Hematopoietic multipotent progenitor cell treated with erythropoietin and hydrocortisone succinate and interleukin-3 and kit ligand, for 8 days (in vitro differentiated cells): ENCODE data around the gene ARAF.
A peak's percentile ranks its signal among the peaks of the same experiment; 100 is the strongest.

ENCODE experiments used
- DNase-seq: peaks from one replicate; pipeline ENCODE4 v3.0.0-alpha.2; 2015

Gene ARAF

GRCh38 chrX:47564438-47565085 is 3.6 kb downstream of the ARAF start:
- peak; percentile 6 for DNase-seq

DNA sequence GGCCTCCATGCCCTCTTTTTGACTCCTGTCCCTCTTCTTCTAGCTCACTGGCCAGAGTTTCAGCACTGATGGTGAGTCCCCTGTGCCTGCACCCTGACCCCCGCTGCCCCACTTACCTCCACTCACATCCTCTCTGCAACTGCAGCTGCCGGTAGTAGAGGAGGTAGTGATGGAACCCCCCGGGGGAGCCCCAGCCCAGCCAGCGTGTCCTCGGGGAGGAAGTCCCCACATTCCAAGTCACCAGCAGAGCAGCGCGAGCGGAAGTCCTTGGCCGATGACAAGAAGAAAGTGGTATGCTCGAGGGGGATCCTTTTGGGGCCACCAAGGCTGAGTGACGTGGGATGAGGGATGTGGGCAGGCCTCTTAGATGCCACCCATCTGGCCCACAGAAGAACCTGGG is 5.8 kb downstream of the ARAF start:
- DNase-seq: no peak

DNA sequence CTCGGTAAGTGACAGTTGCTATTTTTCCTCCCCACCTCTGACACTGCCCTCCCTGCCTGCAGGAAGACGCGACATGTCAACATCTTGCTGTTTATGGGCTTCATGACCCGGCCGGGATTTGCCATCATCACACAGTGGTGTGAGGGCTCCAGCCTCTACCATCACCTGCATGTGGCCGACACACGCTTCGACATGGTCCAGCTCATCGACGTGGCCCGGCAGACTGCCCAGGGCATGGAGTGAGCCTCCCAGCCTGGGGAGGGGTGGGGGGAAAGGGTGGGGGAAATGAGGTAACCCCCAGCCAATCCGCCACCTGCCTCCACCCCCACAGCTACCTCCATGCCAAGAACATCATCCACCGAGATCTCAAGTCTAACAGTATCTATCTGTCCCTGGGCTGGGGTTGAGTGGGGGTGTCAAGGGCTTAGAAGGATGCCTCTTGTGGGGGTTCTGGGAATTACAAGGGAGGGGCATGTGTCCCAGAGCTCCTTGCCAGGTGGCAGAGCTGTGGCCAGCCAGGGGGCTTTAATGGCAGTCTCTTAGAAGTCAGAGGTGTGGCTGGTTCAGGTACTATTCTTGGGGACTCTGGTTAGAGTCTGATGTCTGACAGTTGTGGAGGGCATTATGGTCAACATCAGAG is 7.8 kb downstream of the ARAF start:
- DNase-seq: peak; percentile 48

DNA sequence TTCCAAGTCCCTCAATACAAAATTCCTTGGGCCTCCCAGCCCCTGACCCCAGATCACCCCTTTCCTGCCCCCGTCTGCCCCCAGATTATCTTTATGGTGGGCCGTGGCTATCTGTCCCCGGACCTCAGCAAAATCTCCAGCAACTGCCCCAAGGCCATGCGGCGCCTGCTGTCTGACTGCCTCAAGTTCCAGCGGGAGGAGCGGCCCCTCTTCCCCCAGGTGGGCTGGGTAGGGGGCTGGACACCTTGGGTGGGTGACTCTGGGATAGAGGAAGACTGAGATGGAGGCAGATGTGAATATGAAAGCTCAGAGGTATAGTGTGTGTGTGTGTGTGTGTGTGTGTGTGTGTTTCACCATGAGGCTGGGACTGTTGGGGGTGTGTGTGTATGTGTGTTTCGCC is 9.8 kb downstream of the ARAF start:
- DNase-seq: no peak

DNA sequence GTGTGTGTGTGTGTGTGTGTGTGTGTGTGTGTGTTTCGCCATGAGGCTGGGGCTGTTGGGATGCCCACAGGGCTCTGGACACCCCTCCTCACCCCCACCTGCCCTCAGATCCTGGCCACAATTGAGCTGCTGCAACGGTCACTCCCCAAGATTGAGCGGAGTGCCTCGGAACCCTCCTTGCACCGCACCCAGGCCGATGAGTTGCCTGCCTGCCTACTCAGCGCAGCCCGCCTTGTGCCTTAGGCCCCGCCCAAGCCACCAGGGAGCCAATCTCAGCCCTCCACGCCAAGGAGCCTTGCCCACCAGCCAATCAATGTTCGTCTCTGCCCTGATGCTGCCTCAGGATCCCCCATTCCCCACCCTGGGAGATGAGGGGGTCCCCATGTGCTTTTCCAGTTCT is 10.2 kb downstream of the ARAF start:
- DNase-seq: no peak

DNA sequence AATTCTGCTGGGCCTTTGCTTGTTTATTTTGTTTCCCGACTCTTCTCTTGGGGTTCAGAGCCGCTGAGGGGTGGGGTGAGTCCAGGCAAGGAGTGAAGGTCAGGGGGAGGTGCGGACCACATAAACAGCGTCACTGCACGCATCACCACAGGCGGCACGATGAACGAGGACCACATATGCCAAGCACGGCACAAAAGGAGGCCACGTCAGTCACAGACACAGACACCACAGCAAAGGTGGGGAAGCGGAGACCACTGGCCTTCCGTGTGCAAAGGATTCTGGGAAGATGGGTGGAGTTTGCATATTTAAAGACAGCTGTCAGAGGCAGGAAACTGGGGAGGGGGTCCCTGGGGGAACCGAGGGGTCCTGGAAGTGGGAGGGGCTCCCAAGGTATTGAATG is 10.9 kb downstream of the ARAF start:
- no peak for DNase-seq

DNA sequence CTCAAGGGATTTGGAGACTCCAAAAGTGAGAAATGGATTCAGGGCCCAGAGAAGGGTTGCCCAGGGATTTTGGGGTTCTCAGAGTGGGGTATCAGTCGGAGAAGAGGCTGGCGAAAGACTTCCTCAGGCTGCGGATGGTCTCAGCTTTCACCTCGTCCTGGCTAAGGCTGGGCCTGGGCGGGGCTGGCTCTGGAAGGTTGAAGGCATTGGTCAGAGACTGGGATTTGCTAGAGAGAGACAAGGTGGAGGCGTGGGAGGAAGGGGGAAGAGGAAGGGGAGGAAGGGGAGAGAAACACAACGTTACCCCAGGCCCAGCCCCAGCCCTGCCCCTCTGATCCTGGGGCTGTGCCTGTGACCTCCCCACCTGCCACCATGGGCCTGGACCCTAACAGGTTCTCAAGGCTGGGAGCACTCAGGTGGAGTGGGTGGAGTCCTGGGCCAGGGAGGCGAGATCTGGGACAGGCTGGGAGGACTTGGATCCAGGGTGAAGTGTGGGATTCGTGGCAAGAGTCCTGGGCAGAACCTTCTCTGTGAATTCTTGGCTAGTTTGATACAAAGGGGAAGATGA is 11.9 kb downstream of the ARAF start:
- DNase-seq: no peak

- DNase-seq: no peak
Measured at GRCh38 chrX:47573341-47574075, 12.5 kb downstream of the ARAF start.

GRCh38 chrX:47574076-47574546 is 13.1 kb downstream of the ARAF start:
- no peak for DNase-seq

- peak; percentile 84 for DNase-seq
Measured at GRCh38 chrX:47574547-47575301, 13.7 kb downstream of the ARAF start.

DNA sequence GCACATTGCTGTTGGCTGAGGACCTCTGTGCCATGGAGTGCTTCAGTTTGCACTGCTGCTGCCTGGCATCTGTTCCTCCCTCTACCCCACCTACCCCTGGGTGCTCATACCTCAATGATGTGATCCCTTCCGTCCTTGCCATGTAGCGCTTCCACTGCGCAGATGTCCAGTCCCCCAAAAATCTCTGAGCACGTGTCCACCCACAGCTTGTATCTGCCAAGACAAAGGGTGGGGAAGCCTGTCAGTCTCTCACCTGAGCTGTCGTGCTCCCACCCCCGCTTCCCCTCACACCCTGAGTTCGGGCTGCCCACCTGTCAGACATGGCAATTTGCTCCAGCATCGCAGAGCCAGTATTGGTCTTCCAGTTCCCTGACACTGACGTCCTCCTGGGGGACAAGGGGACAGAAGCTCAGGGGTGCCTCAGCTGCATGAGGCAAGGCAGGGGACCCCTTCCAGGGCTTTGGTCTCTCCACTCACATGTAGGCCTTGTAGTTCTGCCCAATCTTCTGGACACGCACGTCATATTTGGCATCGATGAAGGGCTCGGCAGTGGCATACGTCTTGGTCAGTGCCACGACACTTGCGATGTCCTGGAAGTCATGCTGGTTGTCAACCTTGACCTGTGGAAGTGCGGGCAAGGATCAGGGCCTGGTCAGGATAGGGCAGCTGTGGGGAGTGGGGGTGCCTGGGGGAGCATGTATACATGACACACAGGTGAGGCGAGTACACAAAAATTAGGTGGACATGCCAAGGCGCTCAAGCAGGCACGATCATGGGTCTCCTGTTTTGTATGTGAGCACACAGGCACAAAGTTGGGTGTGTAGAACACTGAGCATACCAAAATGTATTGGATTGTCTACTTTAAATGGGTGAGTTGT is 15.3 kb downstream of the ARAF start:
- DNase-seq: no peak

- no peak for DNase-seq
Measured at GRCh38 chrX:47577424-47577823, 16.4 kb downstream of the ARAF start.

DNA sequence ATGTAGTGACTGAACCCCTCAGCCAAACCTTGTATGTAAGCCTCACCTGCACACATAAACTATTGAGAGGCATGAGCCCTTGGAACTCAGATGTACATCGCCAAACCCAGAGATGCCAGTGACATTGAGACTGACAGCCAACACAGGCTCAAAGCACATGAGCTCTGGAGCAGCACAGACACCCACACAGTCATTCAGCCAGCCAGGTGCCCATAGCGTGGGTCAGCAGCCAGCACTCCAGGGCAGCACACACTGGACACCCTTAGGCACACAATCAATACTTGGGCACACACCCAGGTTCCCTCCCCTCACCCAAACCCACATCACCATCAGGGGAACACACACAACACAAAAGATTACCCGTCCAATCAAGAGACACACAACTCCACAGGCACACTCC is 16.9 kb downstream of the ARAF start:
- DNase-seq: no peak

GRCh38 chrX:47578692-47579091 is 17.7 kb downstream of the ARAF start:
- no peak for DNase-seq

GRCh38 chrX:47579537-47579936 is 18.5 kb downstream of the ARAF start:
- no peak for DNase-seq

GRCh38 chrX:47581731-47582647 is 21.0 kb downstream of the ARAF start, which contains the start of gene TIMP1:
Gene TIMP1, plus strand, starts transcription at chrX:47582436. Its CDS starts 980 bp downstream, at chrX:47583416.
- DNase-seq: peak; percentile 93

DNA sequence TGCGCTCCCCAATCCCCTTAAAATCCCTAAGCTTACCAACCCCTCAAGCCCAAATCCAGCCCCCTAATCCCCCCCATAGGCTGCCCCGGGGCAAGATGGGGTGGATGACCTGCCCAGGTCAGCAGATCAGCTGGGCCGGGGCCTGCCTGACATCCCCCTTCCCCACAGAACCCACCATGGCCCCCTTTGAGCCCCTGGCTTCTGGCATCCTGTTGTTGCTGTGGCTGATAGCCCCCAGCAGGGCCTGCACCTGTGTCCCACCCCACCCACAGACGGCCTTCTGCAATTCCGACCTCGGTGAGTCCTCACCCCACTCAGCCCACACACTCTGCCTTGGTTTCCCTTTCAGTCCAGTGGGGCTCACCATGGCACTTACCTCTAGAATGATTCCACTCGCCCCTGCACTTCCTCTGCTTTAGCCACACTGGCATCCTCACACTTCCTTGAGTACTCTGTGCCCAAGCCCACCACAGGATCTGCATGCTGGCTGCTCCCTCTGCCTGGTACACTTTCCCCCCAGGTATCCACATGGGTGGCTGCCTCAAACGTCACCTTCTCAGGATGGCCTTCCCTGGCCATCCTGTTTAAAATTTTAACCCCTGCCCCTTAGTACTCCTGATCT is 22.3 kb downstream of the ARAF start:
- DNase-seq: no peak

DNA sequence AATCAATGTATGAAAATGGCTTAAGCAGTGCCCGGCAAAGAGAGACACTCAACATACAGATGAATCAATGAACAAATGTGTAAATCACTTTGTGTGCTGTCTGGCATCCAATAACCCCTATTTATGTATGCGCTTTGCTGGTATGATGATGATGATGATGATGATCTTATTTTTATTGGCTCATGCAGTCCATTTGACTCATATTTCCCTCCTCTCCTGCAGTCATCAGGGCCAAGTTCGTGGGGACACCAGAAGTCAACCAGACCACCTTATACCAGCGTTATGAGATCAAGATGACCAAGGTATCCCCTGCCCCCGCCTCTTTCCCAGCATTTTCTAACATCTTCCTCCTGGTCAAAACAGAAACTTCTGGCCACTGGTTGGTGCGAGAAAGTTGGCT is 23.7 kb downstream of the ARAF start:
- no peak for DNase-seq

DNA sequence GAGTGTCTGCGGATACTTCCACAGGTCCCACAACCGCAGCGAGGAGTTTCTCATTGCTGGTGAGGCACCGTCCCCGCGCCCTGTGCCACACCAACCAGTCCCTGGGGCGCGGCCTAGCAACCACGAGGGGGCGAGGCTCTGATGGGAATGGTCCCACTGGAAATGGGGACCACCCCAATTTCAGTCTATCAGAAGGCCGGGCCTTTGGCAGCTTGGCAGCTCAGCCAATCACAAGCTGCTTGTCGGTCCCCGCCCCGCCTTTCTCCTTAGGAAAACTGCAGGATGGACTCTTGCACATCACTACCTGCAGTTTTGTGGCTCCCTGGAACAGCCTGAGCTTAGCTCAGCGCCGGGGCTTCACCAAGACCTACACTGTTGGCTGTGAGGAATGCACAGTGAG is 24.3 kb downstream of the ARAF start:
- no peak for DNase-seq
